ENCODE measurements around the gene UBE2G2.

- no peak for TF ChIP-seq POLR2AphosphoS5 (IDR thresholded peaks at IDR 0.05)
- TF ChIP-seq CTCF (IDR thresholded peaks at IDR 0.05): no peak
- no peak for TF ChIP-seq POLR2A (IDR thresholded peaks at IDR 0.05)
These were observed 15.8 kb downstream of the UBE2G2 start for GRCh38 chr21:44785620-44786335.

Data from breast epithelium (tissue), 3 donors.